Retinal pigment epithelial cell (primary cell): ENCODE results near the gene CHD1.

ENCODE experiments used
- DNase-seq: peaks from one replicate; pipeline ENCODE4 v3.0.0-alpha.2; 2010; ENCODE audit warnings: low read depth
- H3K4me3 ChIP-seq: 2 replicates; pipeline ENCODE4 v1.5.1; 2011; ENCODE audit warnings: mild to moderate bottlenecking, low read length, control low read depth, moderate library complexity
- TF ChIP-seq, protein P1 (sequence below): conservative IDR thresholded peaks from 2 replicates; pipeline ENCODE4 v1.5.1; 2011; ENCODE audit warnings: low read depth, low read length, control low read depth, inconsistent platforms

CHD1 gene

DNA sequence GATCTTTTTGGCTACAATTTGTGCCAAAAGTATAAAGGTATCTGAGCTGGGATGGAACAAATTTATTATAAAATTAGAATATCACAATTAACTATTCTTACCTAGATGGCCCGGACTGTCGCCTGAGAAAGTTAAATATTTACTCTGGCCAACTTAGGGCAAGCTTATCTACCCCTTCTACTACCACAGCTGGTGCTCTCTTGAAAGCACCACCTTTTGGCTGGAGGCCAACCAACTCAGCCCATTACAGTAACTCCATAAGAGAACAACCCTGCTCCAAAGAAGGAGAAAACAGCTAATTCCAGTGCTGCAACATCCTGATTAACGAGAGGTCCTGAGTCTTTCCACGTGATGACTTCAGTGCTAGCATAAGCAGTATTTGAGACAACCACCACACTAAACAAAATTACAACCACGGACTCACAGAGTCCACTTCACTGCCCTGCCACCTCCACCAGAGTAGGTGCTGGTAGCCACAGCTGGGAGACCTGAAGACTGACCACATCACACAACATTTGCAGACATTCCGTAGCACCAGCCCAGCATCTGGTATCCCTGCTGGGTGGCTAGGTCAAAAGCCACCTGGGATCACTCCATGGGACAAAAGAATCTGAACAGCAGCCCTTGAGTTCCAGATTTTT lies 112.1 kb downstream of the CHD1 start:
- no peak overlapping the region for H3K4me3 ChIP-seq
- TF ChIP-seq, protein P1, sequence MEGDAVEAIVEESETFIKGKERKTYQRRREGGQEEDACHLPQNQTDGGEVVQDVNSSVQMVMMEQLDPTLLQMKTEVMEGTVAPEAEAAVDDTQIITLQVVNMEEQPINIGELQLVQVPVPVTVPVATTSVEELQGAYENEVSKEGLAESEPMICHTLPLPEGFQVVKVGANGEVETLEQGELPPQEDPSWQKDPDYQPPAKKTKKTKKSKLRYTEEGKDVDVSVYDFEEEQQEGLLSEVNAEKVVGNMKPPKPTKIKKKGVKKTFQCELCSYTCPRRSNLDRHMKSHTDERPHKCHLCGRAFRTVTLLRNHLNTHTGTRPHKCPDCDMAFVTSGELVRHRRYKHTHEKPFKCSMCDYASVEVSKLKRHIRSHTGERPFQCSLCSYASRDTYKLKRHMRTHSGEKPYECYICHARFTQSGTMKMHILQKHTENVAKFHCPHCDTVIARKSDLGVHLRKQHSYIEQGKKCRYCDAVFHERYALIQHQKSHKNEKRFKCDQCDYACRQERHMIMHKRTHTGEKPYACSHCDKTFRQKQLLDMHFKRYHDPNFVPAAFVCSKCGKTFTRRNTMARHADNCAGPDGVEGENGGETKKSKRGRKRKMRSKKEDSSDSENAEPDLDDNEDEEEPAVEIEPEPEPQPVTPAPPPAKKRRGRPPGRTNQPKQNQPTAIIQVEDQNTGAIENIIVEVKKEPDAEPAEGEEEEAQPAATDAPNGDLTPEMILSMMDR = no peak
- no peak for DNase-seq

DNA sequence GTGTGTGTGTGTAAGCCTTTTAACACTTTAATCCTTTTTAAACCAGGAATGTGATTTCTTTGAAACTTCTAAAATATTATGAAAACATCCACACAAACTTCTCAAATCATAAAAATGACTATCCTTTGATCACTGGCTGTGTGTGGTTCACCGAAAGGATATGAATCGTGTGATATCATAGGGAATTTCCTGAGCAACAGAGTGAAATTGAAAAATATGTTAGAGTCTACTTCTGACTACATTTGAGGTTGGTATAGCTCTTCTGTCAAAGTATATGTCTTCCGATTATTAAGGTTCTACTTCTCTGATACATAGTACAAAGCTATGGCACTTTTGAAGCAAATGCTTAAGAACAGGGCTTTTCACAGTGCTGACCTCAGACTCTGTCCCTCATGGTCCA lies 115.1 kb downstream of the CHD1 start:
- DNase-seq = no peak
- H3K4me3 ChIP-seq = no peak overlapping the region
- TF ChIP-seq, protein P1 = no peak

DNA sequence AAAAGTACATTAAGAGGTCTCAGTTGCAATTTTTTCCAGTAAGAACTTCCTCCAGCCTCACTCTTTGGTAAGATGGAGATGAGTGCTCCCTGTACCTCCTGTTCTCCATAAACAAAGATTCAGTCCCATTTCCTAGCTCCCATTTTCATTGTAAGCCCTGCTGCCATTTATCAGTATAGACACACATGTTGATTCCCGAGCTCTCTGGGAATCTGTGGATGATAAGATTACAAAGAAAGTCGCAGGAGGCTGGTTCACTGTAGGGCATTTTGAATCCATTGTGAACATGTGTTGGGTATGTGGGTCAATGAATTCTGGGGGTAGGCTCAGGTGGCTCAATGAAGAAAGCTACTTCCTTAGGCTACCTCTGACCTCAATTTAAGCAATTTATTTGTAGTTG lies 118.6 kb downstream of the CHD1 start:
- no peak overlapping the region for H3K4me3 ChIP-seq
- TF ChIP-seq, protein P1 = no peak
- DNase-seq = no peak

DNA sequence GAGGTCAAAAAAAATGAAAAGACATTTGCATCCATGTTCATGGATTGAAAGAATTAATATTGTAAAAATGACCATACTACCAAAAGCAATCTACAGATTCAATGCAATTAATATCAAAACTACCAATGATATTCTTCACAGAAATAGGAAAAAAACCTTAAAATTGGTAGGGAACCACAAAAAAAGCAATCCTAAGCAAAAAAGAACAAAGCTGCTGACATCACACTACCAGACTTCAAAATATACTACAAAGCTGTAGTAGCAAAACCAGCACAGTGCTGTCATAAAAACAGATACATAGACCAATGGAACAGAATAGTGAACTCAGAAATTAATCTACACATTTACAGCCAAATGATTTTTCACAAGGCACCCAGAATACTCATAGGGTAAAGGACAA lies 121.0 kb downstream of the CHD1 start:
- H3K4me3 ChIP-seq = no peak overlapping the region

DNA sequence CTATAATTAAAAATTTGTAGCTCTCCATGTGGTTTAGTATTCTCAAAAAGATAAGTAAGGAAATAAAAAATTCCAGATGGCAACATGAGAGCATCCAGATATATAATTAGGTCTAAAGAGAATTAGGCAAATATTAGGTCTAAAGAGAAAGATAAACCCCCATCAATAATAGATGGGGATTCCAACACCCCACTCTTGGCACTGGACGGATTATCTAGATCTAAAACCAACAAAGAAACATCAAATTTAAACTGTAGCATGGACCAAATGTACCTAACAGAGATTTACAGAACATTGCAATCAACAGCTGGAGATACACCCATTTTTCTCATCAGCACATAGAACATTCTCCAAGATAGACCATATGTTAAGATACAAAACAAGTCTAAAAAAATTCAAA lies 123.7 kb downstream of the CHD1 start:
- no peak overlapping the region for H3K4me3 ChIP-seq
- DNase-seq = no peak
- TF ChIP-seq, protein P1 = no peak

More for the DNA sequence above, 121.0 kb downstream of the CHD1 start:
- TF ChIP-seq, protein P1 = no peak
- no peak for DNase-seq

DNA sequence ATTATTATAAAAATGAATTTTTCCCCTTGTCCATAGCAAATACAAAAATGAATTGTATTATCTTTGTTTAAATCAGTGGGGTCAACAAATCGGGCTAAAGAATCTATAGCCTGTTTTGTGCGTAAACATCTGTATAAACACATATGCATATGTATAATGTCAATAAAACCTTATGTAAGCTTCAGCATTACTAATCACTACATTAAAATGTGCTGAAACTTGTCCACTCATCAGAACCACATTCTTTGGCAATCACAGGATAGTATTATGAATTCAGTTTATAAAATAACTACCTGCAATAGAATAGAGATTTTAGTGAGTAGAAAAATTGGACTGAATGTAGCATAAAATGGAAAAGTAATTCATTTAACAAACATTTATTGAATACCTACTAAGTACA lies 124.7 kb downstream of the CHD1 start:
- no peak for DNase-seq
- H3K4me3 ChIP-seq = no peak overlapping the region
- TF ChIP-seq, protein P1 = no peak
